H9 (cell line): Measurements from ENCODE around the gene C1orf226. TPM values are rescaled to one million over a fixed set of nuclear protein-coding genes. Genes with fewer than 3 reads are reported as not detected.

Source experiments
- DNase-seq: peaks from one replicate; pipeline ENCODE4 v3.0.0-alpha.2; 2017
- H2AFZ ChIP-seq: one replicate; pipeline ENCODE4 v1.6.1; 2013; ENCODE audit warnings: mild to moderate bottlenecking, low read length, control low read depth, moderate library complexity
- H2AK5ac ChIP-seq: 2 replicates; pipeline ENCODE4 v1.6.1; 2013; ENCODE audit warnings: low read length, control low read depth, mixed read lengths; ENCODE audit not compliant: insufficient read length
- H2BK120ac ChIP-seq: one replicate; pipeline ENCODE4 v1.6.1; 2013; ENCODE audit warnings: low read depth, mild to moderate bottlenecking, low read length, control low read depth, inconsistent platforms; ENCODE audit not compliant: poor library complexity, severe bottlenecking
- H2BK12ac ChIP-seq: 2 replicates; pipeline ENCODE4 v1.6.1; 2013; ENCODE audit warnings: low read length, control low read depth, mixed read lengths, low read depth; ENCODE audit not compliant: insufficient read length
- H2BK15ac ChIP-seq: 2 replicates; pipeline ENCODE4 v1.6.1; 2013; ENCODE audit warnings: low read depth, low read length, control low read depth
- H2BK20ac ChIP-seq: one replicate; pipeline ENCODE4 v1.6.1; 2013; ENCODE audit warnings: low read depth, mild to moderate bottlenecking, low read length, control low read depth, inconsistent platforms; ENCODE audit not compliant: poor library complexity, severe bottlenecking
- H2BK5ac ChIP-seq: 2 replicates; pipeline ENCODE4 v1.6.1; 2013; ENCODE audit warnings: low read length, control low read depth, mixed read lengths; ENCODE audit not compliant: insufficient read length
- H3K14ac ChIP-seq: 2 replicates; pipeline ENCODE4 v1.6.1; 2013; ENCODE audit warnings: low read length, control low read depth; ENCODE audit not compliant: insufficient read depth
- H3K18ac ChIP-seq: 2 replicates; pipeline ENCODE4 v1.6.1; 2013; ENCODE audit warnings: low read depth, mild to moderate bottlenecking, mixed read lengths, low read length, control low read depth; ENCODE audit not compliant: insufficient read length
- H3K23ac ChIP-seq: 2 replicates; pipeline ENCODE4 v1.6.1; 2013; ENCODE audit warnings: low read length, control low read depth, mixed read lengths, low read depth; ENCODE audit not compliant: insufficient read length
- H3K23me2 ChIP-seq: 2 replicates; pipeline ENCODE4 v1.6.1; 2013; ENCODE audit warnings: low read depth, mild to moderate bottlenecking, mixed read lengths, low read length, control low read depth; ENCODE audit not compliant: insufficient read length, poor library complexity, severe bottlenecking
- H3K27ac ChIP-seq: 2 replicates; pipeline ENCODE4 v1.5.1; 2013; ENCODE audit warnings: low read length, control low read depth, mixed read lengths, low read depth; ENCODE audit not compliant: insufficient read length
- H3K27me3 ChIP-seq: 2 replicates; pipeline ENCODE4 v1.6.1; 2013; ENCODE audit warnings: low read length, control low read depth, inconsistent platforms; ENCODE audit not compliant: insufficient read depth
- H3K4ac ChIP-seq: 2 replicates; pipeline ENCODE4 v1.6.1; 2013; ENCODE audit warnings: low read depth, mild to moderate bottlenecking, control low read depth, inconsistent platforms, low read length, moderate library complexity
- H3K4me1 ChIP-seq: 2 replicates; pipeline ENCODE4 v1.6.1; 2013; ENCODE audit warnings: low read length, control low read depth, inconsistent platforms; ENCODE audit not compliant: insufficient read depth
- H3K4me2 ChIP-seq: 2 replicates; pipeline ENCODE4 v1.6.1; 2013; ENCODE audit warnings: low read length, control low read depth, mixed read lengths; ENCODE audit not compliant: insufficient read length, insufficient read depth
- H3K56ac ChIP-seq: 2 replicates; pipeline ENCODE4 v1.6.1; 2013; ENCODE audit warnings: low read depth, mild to moderate bottlenecking, mixed read lengths, low read length, control low read depth; ENCODE audit not compliant: insufficient read length
- H3K79me1 ChIP-seq: 2 replicates; pipeline ENCODE4 v1.6.1; 2013; ENCODE audit warnings: low read depth, mild to moderate bottlenecking, moderate library complexity, low read length, control low read depth, inconsistent platforms; ENCODE audit not compliant: insufficient read depth, poor library complexity, severe bottlenecking
- H3K79me2 ChIP-seq: 2 replicates; pipeline ENCODE4 v1.6.1; 2013; ENCODE audit warnings: low read length, control low read depth, inconsistent platforms; ENCODE audit not compliant: insufficient read depth
- H3K9ac ChIP-seq: 2 replicates; pipeline ENCODE4 v1.6.1; 2013; ENCODE audit warnings: low read length, control low read depth, mixed read lengths; ENCODE audit not compliant: insufficient read length; ENCODE audit errors: extremely low read depth
- H3K9me3 ChIP-seq: one replicate; pipeline ENCODE4 v1.6.1; 2013; ENCODE audit warnings: low read depth, low read length, inconsistent platforms; ENCODE audit not compliant: control insufficient read depth
- H3T11ph ChIP-seq: one replicate; pipeline ENCODE4 v1.6.1; 2013; ENCODE audit warnings: mild to moderate bottlenecking, low read length, control low read depth, inconsistent platforms
- H4K20me1 ChIP-seq: one replicate; pipeline ENCODE4 v1.6.1; 2013; ENCODE audit not compliant: control insufficient read depth, insufficient read length, insufficient read depth
- H4K5ac ChIP-seq: 2 replicates; pipeline ENCODE4 v1.6.1; 2013; ENCODE audit warnings: low read depth, mild to moderate bottlenecking, mixed read lengths, low read length, control low read depth; ENCODE audit not compliant: insufficient read length
- H4K8ac ChIP-seq: replicated peaks from 2 replicates; pipeline ENCODE4 v1.6.1; 2013; ENCODE audit warnings: low read length, control low read depth, mixed read lengths, low read depth; ENCODE audit not compliant: insufficient read length
- H4K91ac ChIP-seq: 2 replicates; pipeline ENCODE4 v1.6.1; 2013; ENCODE audit warnings: low read depth, mild to moderate bottlenecking, moderate library complexity, mixed read lengths, low read length, control low read depth; ENCODE audit not compliant: insufficient read length
- H3K27ac Mint-ChIP-seq, 3 experiments: 2 replicates in 2 of 3; 3 replicates in 1 of 3; pipeline ENCODE4 v1.8.0; 2020 to 2021; ENCODE audit warnings: mixed read lengths in 3 of 3, mild to moderate bottlenecking in 1 of 3, moderate library complexity in 1 of 3
- H3K27me3 Mint-ChIP-seq: 2 replicates; pipeline ENCODE4 v1.8.0; 2021; ENCODE audit warnings: low read depth, mild to moderate bottlenecking, moderate library complexity, mixed read lengths
- H3K36me3 Mint-ChIP-seq, 3 experiments: 2 replicates in 2 of 3; 3 replicates in 1 of 3; pipeline ENCODE4 v1.8.0; 2020 to 2021; ENCODE audit warnings: low read depth in 3 of 3, mixed read lengths in 3 of 3; ENCODE audit not compliant: insufficient read depth in 1 of 3
- H3K4me1 Mint-ChIP-seq, 2 experiments: 2 replicates each; pipeline ENCODE4 v1.8.0; 2020; ENCODE audit warnings: mixed read lengths in 2 of 2
- H3K4me3 Mint-ChIP-seq, 2 experiments: 2 replicates in 1 of 2; 3 replicates in 1 of 2; pipeline ENCODE4 v1.8.0; 2020 to 2021; ENCODE audit warnings: mild to moderate bottlenecking in 2 of 2, mixed read lengths in 2 of 2, moderate library complexity in 1 of 2
- H3K9me3 Mint-ChIP-seq, 2 experiments: 2 replicates in 1 of 2; 3 replicates in 1 of 2; pipeline ENCODE4 v1.8.0; 2020; ENCODE audit warnings: mild to moderate bottlenecking in 2 of 2, mixed read lengths in 2 of 2, moderate library complexity in 1 of 2
- CTCF ChIP-seq: fragments of 200-600 bp; sonication (generic); conservative IDR thresholded peaks from 3 replicates; pipeline ENCODE4 v1.8.0; 2021; ENCODE audit warnings: antibody characterized with exemption, mild to moderate bottlenecking
- WGBS: extraction: QIAGEN DNeasy Blood & Tissue Kit; methylation state at CpG from one replicate; pipeline ENCODE4 v1.1.7; 2013; ENCODE audit warnings: missing lambda C conversion rate, low lambda C conversion rate, mixed read lengths; ENCODE audit not compliant: insufficient read length; ENCODE audit errors: extremely low coverage; 5-methylcytosine and 5-hydroxymethylcytosine counted together
- total RNA-seq: library from RNA; stranded (reverse); gene quantifications from 2 replicates; pipeline ENCODE4 v1.2.1, GENCODE V29; 2021

The C1orf226 gene
- total RNA-seq, 1 experiment from 2014 or later = 11.5 TPM

DNA sequence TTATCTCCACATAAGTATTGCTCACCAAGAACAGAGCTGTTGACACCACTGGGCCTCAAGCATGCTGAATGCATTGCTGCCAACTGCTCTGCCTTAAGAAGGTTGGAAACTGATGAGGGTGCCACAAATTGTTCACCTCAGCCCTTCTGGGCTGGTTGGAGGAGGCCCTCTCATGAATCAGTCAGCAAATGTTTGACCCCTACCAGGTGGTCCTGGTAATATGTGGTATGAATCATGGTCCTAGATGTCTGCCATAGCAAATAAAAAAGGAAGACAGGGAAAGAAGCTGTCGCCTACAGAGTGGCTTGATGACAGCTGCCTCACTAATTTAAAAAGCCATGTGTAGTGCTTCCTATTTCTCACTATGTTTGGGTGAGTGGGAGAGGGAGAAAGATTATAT is 17.0 kb upstream of the C1orf226 start:
- no peaks in the 10 kb centered on the region for H3K27me3 Mint-ChIP-seq
- H2BK12ac ChIP-seq = no peak overlapping the region
- no peak overlapping the region for H4K8ac ChIP-seq
- no peak overlapping the region for H3K9ac ChIP-seq
- H2BK120ac ChIP-seq = no peak overlapping the region
- no peak overlapping the region for H3K4me2 ChIP-seq
- no peak overlapping the region for H3T11ph ChIP-seq
- H3K23ac ChIP-seq = no peak overlapping the region
- H3K36me3 Mint-ChIP-seq = peaks cover 0 to 11% (median 3%) of the 10 kb centered on the region in 3 experiments; a peak in 4 of 7 replicates
- H2AFZ ChIP-seq = no peak overlapping the region
- H3K18ac ChIP-seq = no peak overlapping the region
- H3K4me1 Mint-ChIP-seq = peaks cover 0 to 7% of the 10 kb centered on the region in 2 experiments; a peak in 2 of 4 replicates
- H3K4me1 ChIP-seq = no peaks in the 10 kb centered on the region
- H4K20me1 ChIP-seq = no peaks in the 10 kb centered on the region
- H3K14ac ChIP-seq = no peak overlapping the region
- no peak overlapping the region for H3K4me3 Mint-ChIP-seq
- no peak overlapping the region for H3K27ac ChIP-seq
- TF ChIP-seq CTCF = no peak
- WGBS = no CpG with 5 or more reads among the region's 1 CpG
- no peak overlapping the region for H2AK5ac ChIP-seq
- no peaks in the 10 kb centered on the region for H3K9me3 ChIP-seq
- no peaks in the 10 kb centered on the region for H3K27me3 ChIP-seq
- DNase-seq = no peak
- no peak overlapping the region for H2BK5ac ChIP-seq
- H2BK20ac ChIP-seq = no peak overlapping the region
- H4K5ac ChIP-seq = no peak overlapping the region
- no peaks in the 10 kb centered on the region for H3K79me2 ChIP-seq
- H4K91ac ChIP-seq = no peak overlapping the region
- H3K79me1 ChIP-seq = no peaks in the 10 kb centered on the region
- H3K27ac Mint-ChIP-seq = no peak overlapping the region
- no peak overlapping the region for H3K4ac ChIP-seq
- H2BK15ac ChIP-seq = no peak overlapping the region
- no peaks in the 10 kb centered on the region for H3K23me2 ChIP-seq
- no peaks in the 10 kb centered on the region for H3K9me3 Mint-ChIP-seq
- no peak overlapping the region for H3K56ac ChIP-seq
